Measurements from ENCODE around the gene CENPP. TPM values are rescaled to one million over a fixed set of nuclear protein-coding genes. Genes with fewer than 3 reads are reported as not detected.
A peak's percentile ranks its signal among the peaks of the same experiment; 100 is the strongest.

Gene CENPP
- polyA plus RNA-seq, 2 of the 4 experiments (the other 2 are of a cell fraction) = 7.2 to 13.4 TPM

GRCh38 chr9:92506184-92506857 is 180.6 kb downstream of the CENPP start:
- WGBS (ENCODE audit: missing lambda C conversion rate) = 30% methylated on average over 3 of the region's 3 CpGs
- H3K9me3 ChIP-seq = no peaks in the 10 kb centered on the region
- peak; percentile 43 to 61 for DNase-seq (ENCODE audit: low read depth in 1 of 2, low spot score in 1 of 2)
- H3K4me2 ChIP-seq = peak overlapping the region; percentile 61
- TF ChIP-seq JUN (IDR thresholded peaks at IDR 0.05) = no peak; a peak in 1 of 5 replicates
- TF ChIP-seq EHF (CRISPR knock-in tag; IDR thresholded peaks at IDR 0.05) = no peak
- peak; percentile 57 to 71; a peak in 3 of 4 replicates for TF ChIP-seq CEBPB (IDR thresholded peaks at IDR 0.05)
- TF ChIP-seq NPAS2 (CRISPR knock-in tag; IDR thresholded peaks at IDR 0.05; ENCODE audit: borderline replicate concordance) = no peak
- TF ChIP-seq FOSL2 (IDR thresholded peaks at IDR 0.05) = no peak
- 0 out of 2 replicates have a peak, but pooled peaks have one; percentile 39 for TF ChIP-seq FOSL2 (CRISPR knock-in tag; IDR thresholded peaks at IDR 0.05)
- TF ChIP-seq SREBF2 (IDR thresholded peaks at IDR 0.05) = no peak
- peak; percentile 81; the same call in 1 of the 2 replicates for TF ChIP-seq MYC (IDR thresholded peaks at IDR 0.05; ENCODE audit: borderline replicate concordance, low read length)
- no peak for TF ChIP-seq HOXA7 (CRISPR knock-in tag; IDR thresholded peaks at IDR 0.05)
- TF ChIP-seq MAX (IDR thresholded peaks at IDR 0.05) = peak; percentile 71
- TF ChIP-seq CHD2 (IDR thresholded peaks at IDR 0.05; ENCODE audit: low read length, partially characterized antibody) = no peak
- TF ChIP-seq MAFK (IDR thresholded peaks at IDR 0.05; ENCODE audit: partially characterized antibody) = peak; percentile 49
- no peak for TF ChIP-seq CBX8 (IDR thresholded peaks at IDR 0.05)
- TF ChIP-seq BCL3 (IDR thresholded peaks at IDR 0.05) = 0 out of 3 replicates have a peak, but pooled peaks have one; percentile 21
- no peak for TF ChIP-seq TFCP2L1 (CRISPR knock-in tag; IDR thresholded peaks at IDR 0.05)
- TF ChIP-seq JUNB (IDR thresholded peaks at IDR 0.05) = no peak
- peak; percentile 70; the same call in 1 of the 2 replicates for TF ChIP-seq HOXB13 (CRISPR knock-in tag; IDR thresholded peaks at IDR 0.05; ENCODE audit: low read depth)
- H3K4me3 ChIP-seq = peak overlapping the region; percentile 6; the same call in 1 of the 3 replicates
- CTCF ChIA-PET = interaction anchor here (1.0 kb wide), 1 partner anchor 128 kb away, joined by 3 read pairs; no protein-coding TSS in a partner anchor
- POLR2A ChIA-PET = interaction anchor here (1.3 kb wide), 1 partner anchor 164 kb away, joined by 5 read pairs; the partner anchor contains the start of gene IPPK
- peaks cover 24% of the 10 kb centered on the region for H3K4me1 ChIP-seq
- FAIRE-seq = no peak
- H3K27ac ChIP-seq = peak overlapping the region; percentile 76 to 85
- peak; percentile 88 to 90 for ATAC-seq

- Histone ChIP-seq H3K4me1 (peaks cover 24% of the 10 kb centered on the region), H3K9me3 (no peaks in the 10 kb centered on the region), H3K4me2 (peak overlapping the region; percentile 61), H3K27ac (peak overlapping the region; percentile 76 to 85), H3K4me3 (no peak overlapping the region)
- 87% methylated on average over 2 of the region's 2 CpGs for WGBS (ENCODE audit: missing lambda C conversion rate)
- ChIA-PET CTCF (interaction anchor here (1.0 kb wide), 1 partner anchor 127 kb away, joined by 3 read pairs; no protein-coding TSS in a partner anchor), POLR2A (interaction anchor here (1.3 kb wide), 1 partner anchor 163 kb away, joined by 5 read pairs; the partner anchor contains the start of gene IPPK)
- ATAC-seq (no peak), DNase-seq (ENCODE audit: low read depth in 1 of 2, low spot score in 1 of 2) (no peak), FAIRE-seq (no peak)
- TF ChIP-seq EHF (CRISPR knock-in tag; IDR thresholded peaks at IDR 0.05) = no peak
- TF ChIP-seq CHD2 (IDR thresholded peaks at IDR 0.05; ENCODE audit: low read length, partially characterized antibody) = no peak
- TF ChIP-seq BCL3 (IDR thresholded peaks at IDR 0.05) = no peak
- TF ChIP-seq MAZ (IDR thresholded peaks at IDR 0.05; ENCODE audit: borderline replicate concordance, low read depth, low read length) = no peak
Observed at GRCh38 chr9:92507005-92507404, 181.3 kb downstream of the CENPP start.

GRCh38 chr9:92507496-92507895 is 181.7 kb downstream of the CENPP start:
- POLR2A ChIA-PET = no interaction called here
- no peak for FAIRE-seq
- DNase-seq (ENCODE audit: low read depth in 1 of 2, low spot score in 1 of 2) = no peak
- H3K4me2 ChIP-seq = no peak overlapping the region
- no peaks in the 10 kb centered on the region for H3K9me3 ChIP-seq
- WGBS (ENCODE audit: missing lambda C conversion rate) = 72% methylated on average over 4 of the region's 4 CpGs
- CTCF ChIA-PET = no interaction called here
- H3K27ac ChIP-seq = peak overlapping the region; percentile 33 to 85; a peak in 4 of 6 replicates
- no peak for ATAC-seq
- no peak overlapping the region for H3K4me3 ChIP-seq
- H3K4me1 ChIP-seq = peaks cover 24% of the 10 kb centered on the region
- no peak for TF ChIP-seq EHMT2 (IDR thresholded peaks at IDR 0.05; ENCODE audit: low read depth)
- TF ChIP-seq CTCF (IDR thresholded peaks at IDR 0.05) = no peak
- TF ChIP-seq BHLHE40 (IDR thresholded peaks at IDR 0.05; ENCODE audit: low read depth, low read length) = no peak
- TF ChIP-seq HOXA7 (CRISPR knock-in tag; IDR thresholded peaks at IDR 0.05) = no peak
- TF ChIP-seq HDAC2 (IDR thresholded peaks at IDR 0.05) = no peak
- no peak for TF ChIP-seq TFCP2L1 (CRISPR knock-in tag; IDR thresholded peaks at IDR 0.05)
- no peak for TF ChIP-seq USF2 (IDR thresholded peaks at IDR 0.05)
- TF ChIP-seq PHF8 (IDR thresholded peaks at IDR 0.05; ENCODE audit: borderline replicate concordance, low read depth) = no peak
- TF ChIP-seq MAFK (IDR thresholded peaks at IDR 0.05; ENCODE audit: partially characterized antibody) = no peak
- TF ChIP-seq E2F6 (IDR thresholded peaks at IDR 0.05; ENCODE audit: borderline replicate concordance, low read depth) = no peak
- no peak for TF ChIP-seq ELK1 (IDR thresholded peaks at IDR 0.05; ENCODE audit: low read depth, low read length)

All from A549 (cell line).